HAP-1 (cell line): ENCODE data around the gene IL37.

Source experiments
- DNase-seq, 2 experiments: peaks; one replicate each; pipeline ENCODE4 v3.0.0-alpha.2; 2016 to 2020; ENCODE audit warnings: low spot score in 2 of 2
- H3K27me3 ChIP-seq: fragments of 250-450 bp; sonication (Bioruptor Pico); 2 replicates; pipeline ENCODE4 v1.5.1; 2020; ENCODE audit warnings: low read depth, mild to moderate bottlenecking, moderate library complexity
- H3K36me3 ChIP-seq: fragments of 250-450 bp; sonication (Bioruptor Pico); replicated peaks from 2 replicates; pipeline ENCODE4 v1.5.1; 2020; ENCODE audit warnings: mild to moderate bottlenecking
- H3K4me1 ChIP-seq: fragments of 250-450 bp; sonication (Bioruptor Pico); 2 replicates; pipeline ENCODE4 v1.5.1; 2020; ENCODE audit warnings: mild to moderate bottlenecking
- H3K4me3 ChIP-seq: fragments of 250-450 bp; sonication (Bioruptor Pico); 2 replicates; pipeline ENCODE4 v1.5.1; 2020; ENCODE audit warnings: mild to moderate bottlenecking, moderate library complexity
- H3K9me3 ChIP-seq: fragments of 250-450 bp; sonication (Bioruptor Pico); 2 replicates; pipeline ENCODE4 v1.5.1; 2020; ENCODE audit warnings: mild to moderate bottlenecking, moderate library complexity
- in situ Hi-C: fragments of 300-500 bp; cut with MboI; formaldehyde crosslinking; loops from 3 replicates; pipeline ENCODE4 v1.14.3; 2020; ENCODE audit warnings: low sequenced_read_pairs, inconsistent platforms, mixed read lengths

The IL37 gene

GRCh38 chr2:112967023-112967422 lies 56.1 kb downstream of the IL37 start:
- in situ Hi-C loops = loop anchor here (25.0 kb wide), 1 partner anchor 355 kb away; no protein-coding TSS in a partner anchor
- peaks cover 8% of the 10 kb centered on the region; the same call in 1 of the 2 replicates for H3K27me3 ChIP-seq

More at GRCh38 chr2:112967023-112967422, 56.1 kb downstream of the IL37 start:
- Histone ChIP-seq H3K36me3 (no peaks in the 10 kb centered on the region), H3K4me3 (no peak overlapping the region), H3K9me3 (no peaks in the 10 kb centered on the region), H3K4me1 (no peaks in the 10 kb centered on the region)
- no peak for DNase-seq
